HG02938 (cell line): ENCODE measurements around the gene ANKS1B.
"Not testable (repeated sequence)": the region's sequence is repeated elsewhere in the genome, so short reads cannot be mapped to it uniquely, and the experiment has no call there.

ENCODE experiments used
- ATAC-seq: cut with Tn5 transposase; IDR thresholded peaks from one replicate; pipeline ENCODE4 v1.9.1; 2021; ENCODE audit warnings: mild to moderate bottlenecking, moderate library complexity; ENCODE audit not compliant: unreplicated experiment

Gene ANKS1B

DNA sequence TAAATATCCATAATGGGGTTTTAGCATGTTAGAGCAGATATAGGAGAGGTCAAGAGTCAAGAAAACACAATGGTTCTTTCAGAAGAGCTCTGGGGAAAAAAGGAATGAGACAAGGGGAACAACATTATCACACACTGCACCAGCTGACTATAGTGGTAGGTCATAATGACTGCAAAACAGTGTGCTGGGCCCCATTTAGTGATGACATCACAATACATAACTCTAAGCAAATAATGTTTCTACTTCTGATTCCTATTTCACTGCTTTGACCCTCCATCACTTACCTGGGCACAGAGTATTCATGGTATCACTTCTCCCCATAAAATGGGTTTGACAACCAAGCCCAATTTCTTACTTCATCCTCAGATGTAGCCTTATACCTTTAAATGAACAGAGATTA, 275.1 kb downstream of the ANKS1B start:
- ATAC-seq = no peak

- no peak for ATAC-seq
Measured at GRCh38 chr12:99709116-99709515, 275.6 kb downstream of the ANKS1B start.

DNA sequence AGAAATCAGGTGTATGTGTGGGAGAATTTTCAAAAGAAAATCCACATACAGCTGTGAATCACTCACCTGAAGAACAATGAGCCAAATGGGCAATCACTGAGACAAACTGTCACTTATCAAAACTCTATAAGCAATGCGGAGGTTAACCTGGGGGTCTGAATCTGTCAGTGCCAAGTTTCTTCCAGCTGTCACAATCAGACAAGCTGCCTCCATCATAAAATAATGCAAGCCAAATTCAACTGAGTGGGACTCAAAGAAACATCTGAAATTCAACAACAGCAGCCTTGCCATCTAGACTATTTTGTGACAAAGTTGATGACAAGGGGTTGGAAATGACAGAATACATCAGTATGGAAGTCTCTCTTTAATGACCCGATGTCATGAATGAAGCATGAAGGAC, 276.9 kb downstream of the ANKS1B start:
- no peak for ATAC-seq

DNA sequence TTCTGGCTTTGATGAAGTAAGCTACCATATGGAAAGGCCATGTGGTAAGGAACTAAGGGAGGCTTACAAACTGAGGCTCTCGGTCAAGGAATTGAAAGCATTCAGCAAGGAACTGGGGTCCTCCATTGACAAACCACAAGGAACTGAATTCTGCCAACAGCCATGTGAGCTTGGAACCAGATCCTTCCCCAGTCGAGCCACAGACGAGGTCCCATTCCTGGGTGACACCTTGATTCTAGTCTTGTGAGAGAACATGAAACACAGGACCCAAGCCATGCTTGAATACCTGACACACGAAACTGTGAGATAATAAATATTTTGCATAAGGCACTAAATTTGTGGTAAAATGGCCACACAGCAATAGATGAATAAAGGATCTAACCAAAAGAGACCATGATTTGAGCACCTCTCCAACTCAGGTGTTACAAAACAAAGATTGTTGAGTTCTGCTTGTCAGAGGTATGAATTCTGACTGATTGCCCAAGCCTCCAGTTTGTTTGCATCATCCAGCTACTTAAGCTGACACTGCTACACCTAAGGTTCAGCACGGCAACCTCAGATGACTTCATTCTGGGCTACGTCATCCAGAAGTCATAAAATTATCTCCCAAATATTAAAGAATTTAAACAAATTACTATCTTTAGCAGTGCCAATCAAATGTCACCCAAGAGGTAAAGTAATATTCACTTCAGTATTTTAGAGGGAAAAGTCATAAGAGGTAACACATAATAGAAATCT, 277.8 kb downstream of the ANKS1B start:
- no peak for ATAC-seq

DNA sequence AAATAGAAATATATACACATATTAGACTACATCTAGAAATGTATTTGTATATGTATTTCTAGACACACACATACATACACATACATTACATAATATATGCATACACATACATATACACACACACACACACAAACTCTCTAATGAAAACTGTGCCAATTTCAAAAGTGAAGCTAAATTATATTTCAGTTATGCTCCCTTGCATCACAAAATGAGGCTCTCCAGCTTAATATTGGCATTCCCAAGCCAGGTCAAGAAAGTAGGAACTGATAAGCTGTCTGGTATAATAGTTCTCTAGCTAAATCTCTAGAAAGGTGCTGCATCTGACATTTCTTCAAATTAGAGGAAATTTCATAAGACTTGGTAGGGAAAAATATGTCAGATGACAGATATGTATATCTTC, 280.3 kb downstream of the ANKS1B start:
- ATAC-seq = no peak

DNA sequence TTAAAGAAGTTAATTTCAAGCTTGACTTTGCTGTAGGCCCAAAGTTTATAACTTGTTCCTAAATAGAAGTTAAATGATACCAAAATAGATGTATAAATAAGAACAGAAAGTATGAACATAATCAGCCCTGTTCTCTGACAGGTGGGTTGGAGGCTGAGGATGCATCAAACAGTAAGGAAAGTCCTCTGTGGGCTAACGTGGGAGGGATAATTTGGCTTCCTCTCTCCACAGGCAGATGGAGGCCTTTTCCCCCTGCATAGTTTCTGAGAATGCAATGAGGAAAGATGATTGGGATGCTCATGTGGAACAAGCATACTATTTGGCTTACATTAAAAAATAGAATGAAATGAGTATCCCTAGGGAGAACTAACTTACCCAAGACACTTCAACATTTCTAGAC, 280.7 kb downstream of the ANKS1B start:
- no peak for ATAC-seq

GRCh38 chr12:99700032-99700431, 284.7 kb downstream of the ANKS1B start:
- ATAC-seq = no peak

DNA sequence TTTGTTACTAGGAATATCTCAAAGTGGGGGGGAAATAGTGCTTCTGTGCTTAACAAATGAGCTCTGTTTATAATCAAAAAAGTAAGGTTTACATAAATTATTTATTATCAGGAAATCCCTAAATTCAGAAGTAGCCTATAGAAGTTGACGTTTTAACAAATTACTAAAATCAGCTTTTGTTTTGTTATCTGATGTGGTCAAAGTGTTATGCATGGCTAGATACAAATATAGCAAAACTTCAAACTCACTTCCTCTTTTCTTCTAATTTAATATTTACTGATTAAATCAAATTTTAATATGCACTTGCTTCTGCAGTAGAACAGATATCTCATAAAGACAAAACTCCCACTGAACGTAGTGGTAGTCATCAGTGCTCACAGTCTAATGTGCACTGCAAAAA, 289.7 kb downstream of the ANKS1B start:
- ATAC-seq = no peak

GRCh38 chr12:99686142-99686541, 298.6 kb downstream of the ANKS1B start:
- no peak for ATAC-seq

- no peak for ATAC-seq
Measured at GRCh38 chr12:99680276-99680675, 304.5 kb downstream of the ANKS1B start.

DNA sequence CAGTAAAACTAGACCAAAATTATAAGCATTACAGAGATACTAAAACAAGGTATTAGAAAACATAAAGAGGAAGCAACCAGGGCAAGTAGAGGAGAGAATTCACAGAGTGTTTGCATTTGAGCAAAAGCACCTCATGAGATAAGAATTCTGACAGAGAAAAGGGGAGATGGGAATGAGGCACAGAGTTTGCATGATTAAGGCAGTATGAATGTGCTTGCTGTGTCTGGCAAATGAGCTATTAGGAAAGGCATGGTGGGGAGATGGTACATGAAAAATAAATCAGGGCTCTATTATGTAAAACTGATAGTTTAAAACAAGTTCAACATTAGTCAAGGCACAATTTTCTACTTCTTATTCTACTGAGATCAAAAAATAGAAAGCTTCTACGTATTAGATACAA, 314.1 kb downstream of the ANKS1B start:
- no peak for ATAC-seq

DNA sequence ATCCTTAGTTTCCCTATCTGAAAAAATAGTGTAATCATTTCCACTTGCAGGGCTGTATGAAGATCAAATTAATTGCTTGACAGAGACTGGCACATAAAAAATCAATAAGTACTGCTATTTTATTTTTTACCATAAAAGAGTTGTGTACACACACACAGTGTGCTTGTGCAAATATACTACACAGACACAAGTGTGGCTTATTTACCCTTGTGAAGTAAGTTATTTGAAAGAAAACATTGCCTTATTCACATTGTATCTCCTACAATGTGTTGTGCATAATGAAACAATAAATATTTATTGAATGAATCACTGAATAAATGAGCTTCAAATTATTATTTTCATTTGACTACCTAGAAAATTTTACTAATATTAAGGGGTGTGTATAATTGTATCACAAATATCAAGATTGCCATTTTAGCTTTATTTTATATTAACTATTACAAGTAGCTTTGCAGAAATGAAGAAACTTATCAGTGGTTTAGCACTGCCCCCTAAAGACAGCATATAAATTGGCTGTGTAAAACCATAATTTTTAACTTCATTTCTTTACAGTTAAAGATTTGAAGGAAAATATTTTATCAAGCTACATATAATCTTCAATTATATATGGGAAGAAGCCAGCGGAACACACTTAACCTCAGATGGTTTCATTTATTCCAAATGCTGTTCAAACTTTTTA, 325.9 kb downstream of the ANKS1B start:
- no peak for ATAC-seq

- no peak for ATAC-seq
Measured at GRCh38 chr12:99649551-99649950, 335.2 kb downstream of the ANKS1B start.

GRCh38 chr12:99648183-99648582, 336.6 kb downstream of the ANKS1B start:
- ATAC-seq = no peak

GRCh38 chr12:99647453-99647852, 337.3 kb downstream of the ANKS1B start, which contains the start of gene GARIN6:
TSS of gene GARIN6 (plus strand) at chr12:99647753. CDS start at chr12:99648175, 422 bp downstream.
- no peak for ATAC-seq

- no peak for ATAC-seq
Measured at GRCh38 chr12:99644629-99645028, 340.1 kb downstream of the ANKS1B start.

- ATAC-seq = no peak
Measured at GRCh38 chr12:99627459-99627858, 357.3 kb downstream of the ANKS1B start.

DNA sequence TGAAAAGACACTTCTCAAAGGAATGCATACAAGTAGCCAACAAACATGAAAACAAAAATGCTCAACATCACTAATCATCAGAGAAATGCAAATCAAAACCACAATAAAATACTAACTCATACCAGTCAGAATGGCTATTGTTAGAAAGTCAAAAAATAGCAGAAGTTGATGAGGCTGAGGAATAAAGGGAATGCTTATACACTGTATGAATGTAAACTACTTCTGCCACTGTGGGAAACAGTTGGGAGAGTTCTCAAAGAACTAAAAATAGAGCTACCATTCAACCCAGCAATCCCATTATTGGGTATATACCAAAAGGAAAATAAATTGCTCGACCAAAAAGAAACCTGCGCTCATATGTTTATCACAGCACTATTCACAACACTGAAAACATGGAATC, 360.1 kb downstream of the ANKS1B start:
- not testable (repeated sequence) for ATAC-seq

- no peak for ATAC-seq
Measured at GRCh38 chr12:99620159-99620479, 364.6 kb downstream of the ANKS1B start.

GRCh38 chr12:99619389-99620158, 365.2 kb downstream of the ANKS1B start:
- peak; percentile 90 for ATAC-seq

DNA sequence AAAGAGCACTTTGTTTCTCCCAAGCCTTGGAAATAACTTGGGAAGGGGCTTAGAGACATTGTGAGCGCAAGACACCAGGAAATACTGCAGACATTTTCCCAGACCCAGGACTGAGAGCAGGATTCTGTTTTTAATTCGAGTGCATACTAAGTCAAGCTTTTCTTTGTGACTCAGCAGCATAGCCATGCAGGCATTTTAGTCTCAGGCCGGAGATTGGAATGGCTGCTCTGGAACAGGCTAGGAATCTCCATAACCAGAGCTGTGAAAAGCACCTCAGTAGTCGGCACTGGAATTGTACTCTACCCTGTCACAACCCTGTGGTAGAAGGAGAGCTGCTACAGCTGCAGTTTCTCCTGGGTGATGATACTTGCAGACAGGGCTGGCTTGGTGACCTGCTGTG, 366.1 kb downstream of the ANKS1B start:
- ATAC-seq = no peak

DNA sequence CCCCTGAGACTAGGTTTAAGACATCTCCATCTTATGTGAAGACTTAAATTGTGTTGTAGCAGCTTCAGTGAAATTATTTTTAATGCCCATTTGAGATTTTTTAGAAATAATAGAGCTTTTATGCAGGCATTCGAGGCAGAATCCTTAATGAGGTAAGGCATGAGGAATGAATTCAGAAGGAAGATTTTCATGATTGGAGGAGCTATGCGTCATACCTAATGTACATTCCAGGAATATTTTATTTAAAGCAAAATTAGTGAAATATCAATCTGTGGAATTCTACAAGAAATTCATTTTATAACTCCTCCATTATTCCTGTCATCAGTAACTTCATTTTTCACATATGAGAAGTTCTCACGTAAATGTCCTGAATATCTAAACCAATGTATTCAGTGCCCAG, 373.1 kb downstream of the ANKS1B start:
- ATAC-seq = no peak
